Glomerular visceral epithelial cell (primary cell): ENCODE measurements around the gene SDHAF4.
"Not testable (repeated sequence)": the region's sequence is repeated elsewhere in the genome, so short reads cannot be mapped to it uniquely, and the experiment has no call there.

ENCODE experiments used
- DNase-seq: peaks from one replicate; pipeline ENCODE4 v3.0.0-alpha.2; 2016; ENCODE audit errors: extremely low spot score

Gene SDHAF4

GRCh38 chr6:70592391-70593117 lies 25.8 kb downstream of the SDHAF4 start:
- DNase-seq, result no peak

GRCh38 chr6:70593118-70593486 lies 26.4 kb downstream of the SDHAF4 start:
- DNase-seq, result no peak

- no peak for DNase-seq
Observed at GRCh38 chr6:70599187-70599586, 32.5 kb downstream of the SDHAF4 start.

- DNase-seq, result no peak
Observed at GRCh38 chr6:70601014-70601413, 34.3 kb downstream of the SDHAF4 start.

- DNase-seq, result no peak
Observed at GRCh38 chr6:70604254-70604653, 37.5 kb downstream of the SDHAF4 start.

GRCh38 chr6:70607371-70607770 lies 40.6 kb downstream of the SDHAF4 start:
- not testable (repeated sequence) for DNase-seq

- not testable (repeated sequence) for DNase-seq
Observed at GRCh38 chr6:70609181-70609580, 42.5 kb downstream of the SDHAF4 start.

- peak; percentile 4 for DNase-seq
Observed at GRCh38 chr6:70616728-70617260, 50.1 kb downstream of the SDHAF4 start.

GRCh38 chr6:70620746-70621145 lies 54.0 kb downstream of the SDHAF4 start:
- DNase-seq, result no peak

- no peak for DNase-seq
Observed at GRCh38 chr6:70622461-70622860, 55.7 kb downstream of the SDHAF4 start.

GRCh38 chr6:70625436-70625835 lies 58.7 kb downstream of the SDHAF4 start:
- DNase-seq, result no peak

- DNase-seq, result no peak
Observed at GRCh38 chr6:70627500-70628254, 60.9 kb downstream of the SDHAF4 start.

GRCh38 chr6:70629929-70630328 lies 63.2 kb downstream of the SDHAF4 start:
- no peak for DNase-seq

GRCh38 chr6:70633870-70634269 lies 67.1 kb downstream of the SDHAF4 start:
- no peak for DNase-seq

- DNase-seq, result no peak
Observed at GRCh38 chr6:70636596-70636995, 69.9 kb downstream of the SDHAF4 start.

- no peak for DNase-seq
Observed at GRCh38 chr6:70638468-70638867, 71.7 kb downstream of the SDHAF4 start.
